ENCODE results near the gene MDGA2.

MDGA2 gene

DNA sequence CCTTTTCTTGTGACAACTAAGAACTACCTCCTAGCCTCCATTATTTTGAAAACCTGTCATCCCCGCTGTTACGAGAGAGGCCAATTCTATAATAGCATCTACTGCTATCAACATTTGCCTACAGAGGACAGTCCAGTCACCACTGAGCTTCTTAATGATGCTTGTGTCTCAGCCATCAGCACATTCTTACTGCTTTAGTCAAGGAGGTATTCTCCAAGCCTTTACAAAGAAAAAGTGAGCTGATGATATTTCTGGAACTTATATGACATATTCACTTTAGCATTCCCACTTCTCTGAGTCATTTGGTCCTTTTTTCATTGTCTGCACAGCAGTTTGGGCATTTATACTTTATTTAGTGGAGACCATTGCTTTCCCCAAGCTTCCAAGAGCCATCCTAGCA lies 526.1 kb downstream of the MDGA2 start:
- no peak for DNase-seq (ENCODE audit: low read depth in 3 of 3)

DNA sequence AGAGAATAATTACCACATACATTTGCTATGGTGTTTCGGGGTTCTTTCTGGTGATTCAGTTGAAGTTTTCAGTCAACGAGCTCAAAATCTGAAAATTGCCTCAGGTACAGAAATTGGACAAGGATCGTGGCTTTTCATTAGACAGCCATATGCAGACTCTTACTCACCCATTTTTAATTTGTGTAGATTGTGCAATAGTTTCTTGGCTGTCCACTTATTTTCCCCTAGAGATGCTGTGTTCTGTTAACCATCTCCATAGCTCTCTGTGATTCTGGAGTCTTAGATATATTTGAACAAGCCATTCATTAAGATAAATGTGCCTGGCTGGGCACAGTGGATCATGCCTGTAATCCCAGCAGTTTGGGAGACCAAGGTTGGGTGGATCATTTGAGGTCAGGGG lies 526.7 kb downstream of the MDGA2 start:
- DNase-seq (ENCODE audit: low read depth in 3 of 3): no peak

DNA sequence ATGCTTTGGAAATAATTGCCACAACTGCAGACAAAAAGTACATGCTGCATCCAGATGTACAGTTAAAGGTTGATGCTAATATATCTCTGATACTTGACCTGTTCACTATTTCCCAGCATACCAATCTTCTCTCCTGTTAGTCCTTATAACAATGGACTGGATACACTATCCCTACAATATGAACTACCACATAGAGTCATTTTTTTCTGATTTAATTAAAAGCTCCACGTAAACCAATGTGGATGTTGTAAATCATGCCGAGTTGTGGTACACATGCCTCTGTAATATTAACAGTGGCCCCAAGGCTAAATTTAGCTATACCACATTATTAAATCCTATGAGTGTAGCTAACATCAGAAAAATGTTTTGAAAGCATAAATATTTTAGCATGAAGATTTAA lies 554.8 kb downstream of the MDGA2 start:
- DNase-seq (ENCODE audit: low read depth in 3 of 3): no peak

- no peak for DNase-seq (ENCODE audit: low read depth in 3 of 3)
Measured at GRCh38 chr14:47103771-47104170, 571.6 kb downstream of the MDGA2 start.

- DNase-seq (ENCODE audit: low read depth in 3 of 3): no peak
Measured at GRCh38 chr14:47102472-47102871, 572.9 kb downstream of the MDGA2 start.

- no peak for DNase-seq (ENCODE audit: low read depth in 3 of 3)
Measured at GRCh38 chr14:47085678-47086077, 589.7 kb downstream of the MDGA2 start.

DNA sequence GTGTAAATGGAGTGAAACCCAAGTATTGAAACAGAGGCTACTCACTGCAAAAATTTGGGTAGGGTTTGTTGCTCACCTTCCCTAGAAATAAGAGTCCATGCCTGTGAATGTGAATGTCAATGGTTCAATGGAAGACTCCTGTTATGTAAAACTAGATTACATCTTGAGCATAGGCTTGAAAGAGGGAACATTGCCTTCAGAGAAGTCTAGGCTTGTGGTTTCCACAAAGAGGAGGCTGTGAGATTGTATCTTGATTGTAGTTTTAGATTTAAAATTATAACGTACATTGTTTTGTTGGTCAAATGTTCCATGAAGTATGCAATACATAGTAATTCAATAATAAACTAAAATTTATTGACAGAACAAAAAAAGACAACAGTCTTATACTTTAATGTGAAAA lies 610.1 kb downstream of the MDGA2 start:
- no peak for DNase-seq (ENCODE audit: low read depth in 3 of 3)

DNA sequence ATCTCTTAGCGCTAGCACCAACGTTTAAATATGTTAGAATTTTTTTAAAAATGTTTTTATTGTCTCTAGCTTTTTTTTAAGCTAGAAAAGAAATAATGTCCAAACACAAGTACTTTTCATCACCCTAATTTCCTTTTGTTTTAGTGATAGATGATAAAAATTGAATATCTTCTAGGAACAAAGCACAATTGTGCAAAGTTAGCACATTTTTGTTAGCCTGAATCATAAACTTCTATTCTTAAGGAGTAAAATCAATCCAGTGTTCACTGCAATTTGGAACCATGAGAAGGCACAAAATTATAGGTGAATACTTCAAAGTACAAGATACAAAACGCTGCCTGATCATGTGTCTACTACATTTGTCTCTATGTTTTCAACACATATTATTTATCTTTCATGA lies 615.4 kb downstream of the MDGA2 start:
- DNase-seq (ENCODE audit: low read depth in 3 of 3): no peak

DNA sequence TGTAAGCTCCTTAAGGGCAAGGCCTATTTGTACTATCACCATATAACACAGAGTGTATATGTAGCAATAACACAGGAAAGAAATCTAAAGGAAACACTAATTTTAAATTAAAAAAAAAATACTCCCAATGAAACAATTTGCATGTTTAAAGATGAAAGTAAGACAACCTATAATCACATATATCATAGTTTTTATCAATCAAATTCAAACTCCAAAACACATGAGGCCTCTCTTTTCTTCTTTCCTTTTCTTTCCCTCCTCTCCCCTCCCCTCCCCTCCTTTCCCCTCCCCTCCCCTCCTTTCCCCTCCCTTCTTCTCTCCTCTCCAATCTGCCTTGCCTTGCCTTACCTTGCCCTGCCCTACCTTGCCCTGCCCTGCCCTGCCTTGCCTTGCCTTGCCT lies 618.0 kb downstream of the MDGA2 start:
- DNase-seq (ENCODE audit: low read depth in 3 of 3): no peak

- DNase-seq (ENCODE audit: low read depth in 3 of 3): no peak
Measured at GRCh38 chr14:47044841-47045240, 630.6 kb downstream of the MDGA2 start.

DNA sequence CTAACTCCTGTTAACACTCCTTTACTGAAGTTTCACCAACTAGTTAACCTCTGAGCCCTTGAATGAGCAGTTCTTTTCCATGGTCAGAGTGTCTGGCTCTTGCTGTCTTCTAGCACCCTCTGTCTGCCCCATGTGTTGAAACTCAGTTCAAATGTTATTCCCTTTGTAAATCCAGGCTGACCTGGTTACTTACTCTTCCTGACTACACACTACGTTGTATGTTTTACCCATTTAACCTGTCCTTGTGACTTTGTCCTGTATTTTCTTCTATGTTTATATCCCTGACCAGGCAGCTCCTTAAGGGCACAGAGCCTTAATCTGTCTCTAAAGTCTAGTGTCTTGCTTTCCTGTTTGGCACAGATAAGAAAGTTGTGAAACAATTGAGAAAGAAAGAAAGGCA lies 634.9 kb downstream of the MDGA2 start:
- DNase-seq (ENCODE audit: low read depth in 3 of 3): no peak

DNA sequence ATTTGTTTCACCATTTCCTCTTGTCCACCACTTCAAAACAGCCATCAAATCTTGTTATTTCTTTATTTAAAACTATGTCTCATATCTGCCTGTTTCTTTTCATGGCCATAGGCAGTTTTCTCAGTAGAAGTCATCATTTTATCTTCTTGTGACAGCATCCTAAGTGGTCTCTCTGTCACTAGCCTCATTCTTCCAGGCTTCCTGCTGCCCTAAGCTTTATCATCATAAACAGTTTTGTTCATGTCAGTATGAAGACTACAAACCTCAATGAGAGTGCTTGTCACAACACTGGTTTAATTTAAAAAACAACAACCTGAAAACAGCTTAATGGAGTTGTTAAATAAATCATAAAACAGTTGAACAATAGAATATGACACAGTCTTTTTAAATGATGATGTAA lies 636.1 kb downstream of the MDGA2 start:
- no peak for DNase-seq (ENCODE audit: low read depth in 3 of 3)

DNA sequence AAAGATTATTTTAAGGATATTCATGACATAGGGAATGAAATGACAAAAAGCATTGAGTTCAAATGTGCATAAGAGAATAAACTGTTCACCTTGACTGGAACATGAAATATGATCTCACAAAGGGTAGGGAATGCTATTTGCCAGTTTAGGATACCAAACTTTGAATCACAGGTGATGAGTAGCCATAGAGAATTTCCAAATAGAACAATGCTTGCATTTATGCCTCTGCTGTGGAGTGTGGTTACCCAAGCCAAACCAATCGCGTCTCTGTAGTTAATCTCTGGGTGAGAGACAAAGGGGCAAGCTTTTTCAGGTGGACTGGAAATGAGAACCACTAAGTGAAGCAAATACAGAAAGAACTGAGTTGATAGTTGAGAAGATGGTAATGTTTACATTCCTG lies 652.7 kb downstream of the MDGA2 start:
- DNase-seq (ENCODE audit: low read depth in 3 of 3): no peak

GRCh38 chr14:47020500-47020899 lies 654.9 kb downstream of the MDGA2 start:
- DNase-seq (ENCODE audit: low read depth in 3 of 3): no peak

GRCh38 chr14:47012533-47013280 lies 662.7 kb downstream of the MDGA2 start:
- no peak for DNase-seq (ENCODE audit: low read depth in 3 of 3)

- DNase-seq (ENCODE audit: low read depth in 3 of 3): no peak
Measured at GRCh38 chr14:47009615-47010014, 665.8 kb downstream of the MDGA2 start.

DNA sequence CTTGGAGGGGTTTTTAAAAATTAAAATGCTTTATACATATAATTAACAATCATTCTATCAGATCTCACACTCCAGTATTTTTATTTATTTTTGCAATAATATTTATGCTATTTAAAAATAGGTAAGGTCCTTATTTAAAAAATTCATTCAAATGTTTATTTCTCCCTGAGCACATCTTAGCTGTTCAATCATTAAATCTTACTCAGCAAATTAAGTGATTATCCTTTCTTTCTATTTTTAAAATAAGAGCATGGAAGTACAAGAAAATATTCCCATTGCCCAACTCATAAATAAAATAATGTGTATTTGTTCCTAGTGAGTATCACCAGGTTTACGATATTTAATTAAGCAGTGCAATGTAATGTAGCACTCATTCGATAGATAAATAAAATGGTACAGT lies 666.7 kb downstream of the MDGA2 start:
- no peak for DNase-seq (ENCODE audit: low read depth in 3 of 3)

DNA sequence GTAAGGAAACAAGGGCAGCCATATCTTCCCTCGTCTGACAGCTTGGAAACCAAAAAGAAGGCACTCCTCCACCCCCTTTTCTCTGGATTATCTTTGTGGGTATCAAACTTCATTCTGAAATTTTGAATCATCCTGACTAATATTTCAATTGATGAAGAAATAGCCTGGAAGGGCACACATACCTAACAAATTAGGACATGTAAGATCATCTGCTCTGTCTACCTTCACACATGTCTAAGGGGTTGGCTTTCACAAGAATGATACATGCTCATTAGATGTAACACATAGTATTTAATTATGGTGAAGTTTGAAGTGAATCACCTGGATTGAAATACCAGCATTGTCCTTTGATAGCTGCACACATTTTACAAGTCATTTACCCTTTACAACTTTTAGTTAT lies 675.7 kb downstream of the MDGA2 start:
- DNase-seq (ENCODE audit: low read depth in 3 of 3): no peak

GRCh38 chr14:46989566-46989965 lies 685.8 kb downstream of the MDGA2 start:
- no peak for DNase-seq (ENCODE audit: low read depth in 3 of 3)

DNA sequence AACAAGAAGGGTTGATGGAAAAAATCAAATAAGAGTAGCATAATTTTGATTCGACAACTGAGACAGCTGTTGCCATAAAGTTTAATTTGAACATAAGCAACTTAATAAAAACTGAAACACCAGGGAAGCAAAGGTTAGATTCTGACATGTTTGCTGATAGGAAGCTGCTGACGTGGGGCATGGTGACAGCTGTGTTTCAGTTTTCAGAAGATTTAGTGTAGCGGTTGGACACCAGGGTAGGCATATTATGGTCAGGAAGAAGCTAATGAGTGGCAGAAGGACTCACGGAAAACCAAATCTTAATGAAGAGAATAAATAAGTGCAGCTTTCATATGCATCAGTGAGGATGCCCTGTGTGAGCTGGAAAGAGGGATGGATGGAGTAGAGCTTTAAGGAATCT lies 687.1 kb downstream of the MDGA2 start:
- no peak for DNase-seq (ENCODE audit: low read depth in 3 of 3)

DNA sequence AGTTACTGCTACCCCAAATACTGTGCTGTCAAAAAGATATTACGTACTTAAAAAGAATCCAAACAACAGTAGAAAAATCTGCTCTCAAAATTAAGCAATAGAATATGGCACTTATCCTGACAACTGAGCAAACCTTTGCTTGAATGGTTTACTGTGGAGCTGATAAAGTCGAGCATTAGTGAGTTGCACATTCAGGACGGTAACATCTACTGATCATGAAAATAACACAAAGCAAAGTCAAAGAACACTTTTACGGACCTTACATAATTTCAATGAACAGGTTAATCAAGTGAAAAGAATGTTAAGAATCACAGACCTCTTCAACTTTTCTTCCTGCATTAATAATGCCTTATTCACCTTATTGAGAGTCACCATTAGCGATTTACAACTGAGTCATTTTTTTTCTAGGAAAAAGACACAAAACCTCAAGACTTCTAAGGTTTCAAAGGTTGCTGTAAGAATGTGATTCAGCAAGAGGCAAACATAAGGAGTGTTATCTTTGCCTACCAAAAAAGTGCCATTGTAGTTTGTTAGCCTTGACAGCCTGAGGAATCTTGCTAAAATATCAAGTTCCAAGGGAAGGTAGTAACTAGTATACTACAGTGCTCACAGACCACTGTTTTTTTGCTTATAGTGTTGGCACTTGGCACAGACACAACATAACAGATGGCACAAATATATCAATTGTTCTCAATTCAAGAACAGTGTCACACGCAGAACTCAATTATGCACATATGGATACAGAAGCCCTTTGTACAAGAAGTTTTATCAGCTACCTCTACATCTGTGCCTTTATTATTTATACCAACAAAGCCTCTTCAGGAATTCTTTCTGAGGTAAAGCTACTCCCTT lies 689.6 kb downstream of the MDGA2 start:
- DNase-seq (ENCODE audit: low read depth in 3 of 3): no peak

DNA sequence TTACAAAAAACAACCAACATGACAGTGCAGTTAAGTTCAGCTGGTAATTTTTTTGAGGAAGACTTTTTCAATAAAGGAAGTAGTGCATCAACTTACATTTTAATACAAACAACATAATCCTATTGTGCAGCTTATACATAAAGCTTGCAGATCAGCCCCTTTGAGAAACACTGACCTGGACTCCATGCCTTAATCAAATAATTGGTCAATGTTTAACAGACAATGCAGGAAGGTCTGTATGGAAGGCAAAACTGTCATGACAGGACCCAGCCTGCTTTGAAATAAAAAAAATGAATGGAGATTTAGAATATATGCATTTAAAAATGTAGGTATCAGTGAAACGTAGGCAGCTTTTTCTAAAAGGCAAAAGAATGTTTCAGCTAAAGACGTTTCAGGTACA lies 702.1 kb downstream of the MDGA2 start:
- DNase-seq (ENCODE audit: low read depth in 3 of 3): no peak

DNA sequence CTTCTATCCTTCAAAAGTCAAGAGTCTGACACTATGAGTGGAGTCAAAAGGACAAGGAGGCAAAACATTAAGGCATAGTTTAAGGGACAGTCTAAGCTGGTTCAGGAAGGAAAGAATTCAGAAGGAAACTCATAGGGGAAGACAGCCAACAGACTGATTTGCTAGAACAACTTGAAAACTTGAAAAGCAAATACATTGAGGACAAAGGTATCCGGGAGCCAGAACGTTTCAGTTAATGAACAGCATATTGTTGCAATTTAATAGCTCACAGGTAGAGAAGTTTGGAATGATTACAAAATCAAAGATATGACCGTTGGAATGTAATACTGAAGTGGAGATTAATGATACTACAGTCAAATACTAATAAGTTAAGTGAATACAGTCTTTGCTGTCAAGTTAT lies 711.0 kb downstream of the MDGA2 start:
- no peak for DNase-seq (ENCODE audit: low read depth in 3 of 3)
